Daoy (cell line): ENCODE results near the gene CABLES2. TPM values are rescaled to one million over a fixed set of nuclear protein-coding genes. Genes with fewer than 3 reads are reported as not detected.

Source experiments
- DNase-seq: peaks from one replicate; pipeline ENCODE4 v3.0.0-alpha.2; 2015; ENCODE audit warnings: low read depth
- total RNA-seq: library from RNA; depleted of rRNA; stranded (reverse); fragments of >200 nt; shearing (Covaris generic); gene quantifications from 2 replicates; pipeline ENCODE4 v1.2.3, GENCODE V29; 2014

The CABLES2 gene
- total RNA-seq, 1 experiment from 2014 or later = 3.8 TPM

GRCh38 chr20:62418709-62419487 lies 11.8 kb upstream of the CABLES2 start:
- no peak for DNase-seq

GRCh38 chr20:62417981-62418708 lies 11.1 kb upstream of the CABLES2 start:
- no peak for DNase-seq

- no peak for DNase-seq
These were observed 9.9 kb upstream of the CABLES2 start for GRCh38 chr20:62416651-62417637.

- DNase-seq = no peak
These were observed 8.4 kb upstream of the CABLES2 start for GRCh38 chr20:62415354-62416111.

GRCh38 chr20:62413896-62414481 lies 6.9 kb upstream of the CABLES2 start:
- DNase-seq = peak; percentile 28

- no peak for DNase-seq
These were observed 6.0 kb upstream of the CABLES2 start for GRCh38 chr20:62413025-62413570.

DNA sequence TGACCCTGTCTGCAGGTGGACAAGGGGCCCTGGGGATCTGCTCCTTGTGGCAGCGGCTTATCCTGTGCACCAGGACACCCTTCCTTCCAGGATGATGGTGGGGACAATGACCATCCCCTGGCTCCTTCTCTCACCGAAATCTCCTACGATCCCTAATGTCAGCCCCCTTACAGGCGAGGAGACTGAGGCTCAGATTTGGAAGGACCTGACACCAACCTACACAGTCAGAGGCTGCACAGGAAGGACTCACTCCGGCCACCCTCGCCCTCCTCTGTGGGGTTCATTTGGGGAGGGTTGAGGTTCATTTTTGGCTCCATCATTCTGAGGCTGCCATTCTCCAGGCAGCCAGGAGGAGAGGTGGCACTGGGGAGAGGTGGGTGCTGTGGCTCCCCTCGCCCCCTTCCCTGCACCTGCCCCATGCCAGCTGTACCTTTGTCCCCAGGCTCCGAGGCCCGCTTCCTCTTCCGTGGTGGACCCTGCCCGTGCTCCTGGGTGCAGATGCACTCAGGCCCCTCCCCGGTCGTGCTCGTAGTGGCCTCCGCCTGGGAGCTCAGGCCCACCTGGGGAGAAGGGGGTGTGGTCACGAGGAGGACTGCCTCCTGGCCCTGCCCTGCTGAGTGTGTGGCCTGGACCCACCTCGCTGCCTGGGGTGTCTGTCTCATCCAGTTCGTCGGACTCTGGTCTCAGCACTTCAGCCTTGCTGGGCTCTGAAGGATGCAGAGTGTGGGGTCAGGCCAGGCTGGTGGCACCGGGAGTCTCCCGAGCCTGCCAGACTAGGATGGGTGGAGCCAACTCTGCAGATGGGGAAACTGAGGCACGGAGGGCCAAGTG lies 5.3 kb upstream of the CABLES2 start:
- no peak for DNase-seq

- DNase-seq = no peak
These were observed 4.6 kb upstream of the CABLES2 start for GRCh38 chr20:62411479-62412193.

DNA sequence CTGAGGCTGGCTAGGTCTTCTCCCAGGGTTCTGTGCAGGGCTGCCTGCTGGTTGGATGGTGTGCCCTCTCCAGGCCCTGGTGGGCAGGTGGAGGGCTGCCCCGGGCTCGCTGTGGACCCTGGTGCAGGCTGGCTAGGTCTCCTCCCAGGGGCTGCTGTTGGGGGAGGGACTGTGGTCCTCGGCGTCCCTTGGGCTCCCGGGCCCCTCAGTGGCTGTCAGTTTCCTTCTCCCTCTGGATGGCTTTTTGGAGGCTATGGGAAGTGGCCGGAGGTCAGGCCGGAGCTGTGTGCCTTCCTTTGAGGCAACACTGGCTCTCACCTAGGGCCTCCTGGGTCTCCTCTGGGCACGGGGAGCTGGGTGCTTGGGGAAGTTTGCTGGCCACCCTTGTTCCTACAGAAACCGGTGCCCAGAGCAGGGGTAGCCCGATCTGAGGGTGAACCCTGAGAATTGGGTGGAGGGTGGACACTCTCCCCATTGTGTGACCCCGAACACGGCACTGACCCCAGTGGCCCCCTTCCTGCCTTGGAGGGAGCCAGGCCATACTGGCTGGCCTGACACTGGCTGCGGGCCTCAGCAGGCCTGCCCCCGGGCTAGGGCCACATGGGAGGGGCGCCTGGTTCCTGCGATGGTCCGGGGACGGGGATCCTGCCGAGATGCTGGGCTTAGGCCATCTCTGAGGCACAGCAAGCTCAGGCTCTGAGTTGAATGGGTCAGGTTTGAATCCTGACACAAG lies 3.8 kb upstream of the CABLES2 start:
- DNase-seq = no peak

GRCh38 chr20:62409931-62410745 lies 3.1 kb upstream of the CABLES2 start:
- peak; percentile 48 for DNase-seq

GRCh38 chr20:62409086-62409853 lies 2.2 kb upstream of the CABLES2 start:
- DNase-seq = no peak

DNA sequence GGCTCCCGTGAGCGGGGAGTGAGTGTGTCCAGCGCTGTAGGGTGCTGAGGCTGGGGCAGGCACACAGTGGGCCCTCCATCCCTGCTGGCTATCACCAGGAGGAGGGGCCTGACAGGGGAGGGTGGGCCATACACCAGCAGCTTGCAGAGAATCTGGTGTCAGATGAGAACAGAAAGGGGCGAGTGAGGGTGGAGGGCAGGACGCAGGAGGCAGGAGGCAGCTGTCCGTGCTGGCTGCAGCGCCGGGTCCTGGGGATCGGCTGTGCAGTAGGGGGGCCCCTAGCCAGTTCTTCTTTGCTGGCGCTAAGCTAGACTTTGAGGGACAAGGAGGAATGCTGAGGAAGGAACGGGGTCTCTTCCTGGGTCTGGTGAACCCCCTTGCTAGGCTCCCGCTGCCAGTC lies 1.6 kb upstream of the CABLES2 start:
- DNase-seq = no peak

- DNase-seq = no peak
These were observed 970 bp upstream of the CABLES2 start for GRCh38 chr20:62408055-62408454.

DNA sequence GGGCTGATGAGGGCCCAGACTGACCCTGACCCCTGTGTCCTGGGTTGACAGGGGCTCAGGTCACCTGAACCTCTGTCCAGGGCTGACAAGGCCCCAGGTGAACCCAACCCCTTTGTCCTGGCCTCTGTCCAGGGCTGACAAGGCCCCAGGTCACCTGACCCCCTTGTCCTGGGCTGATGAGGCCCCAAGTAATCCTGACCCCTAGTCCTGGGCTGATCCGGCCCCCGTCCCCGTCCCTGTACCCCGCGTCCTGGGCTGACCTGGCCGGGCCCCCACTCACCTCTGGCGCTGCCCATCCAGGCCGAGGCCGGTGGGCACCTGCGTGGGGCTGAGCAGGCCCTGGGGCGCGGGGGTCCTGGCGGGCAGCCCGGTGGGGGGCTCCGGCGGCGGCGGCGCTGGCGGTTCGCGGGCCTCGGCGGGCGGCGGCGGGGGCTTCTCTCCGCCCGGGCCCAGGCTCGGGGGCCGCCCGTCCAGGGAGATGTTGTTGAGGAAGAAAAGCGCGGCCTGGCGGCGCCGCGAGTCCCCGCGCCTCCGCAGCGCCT lies 379 bp downstream of the CABLES2 start:
- DNase-seq = no peak

GRCh38 chr20:62405981-62406513 lies 1.0 kb downstream of the CABLES2 start:
- DNase-seq = no peak
